HG03064 (cell line): ENCODE results near the gene VASH1.
"Not testable (repeated sequence)": the region's sequence is repeated elsewhere in the genome, so short reads cannot be mapped to it uniquely, and the experiment has no call there.

ENCODE experiments used
- ATAC-seq: cut with Tn5 transposase; IDR thresholded peaks from one replicate; pipeline ENCODE4 v1.9.1; 2021; ENCODE audit warnings: low read depth; ENCODE audit not compliant: unreplicated experiment

Gene VASH1

GRCh38 chr14:76761136-76761959 is at the start of gene VASH1:
Gene VASH1 (plus strand): TSS chr14:76761468. CDS start chr14:76762822, 1,354 bp downstream.
- ATAC-seq, result no peak

DNA sequence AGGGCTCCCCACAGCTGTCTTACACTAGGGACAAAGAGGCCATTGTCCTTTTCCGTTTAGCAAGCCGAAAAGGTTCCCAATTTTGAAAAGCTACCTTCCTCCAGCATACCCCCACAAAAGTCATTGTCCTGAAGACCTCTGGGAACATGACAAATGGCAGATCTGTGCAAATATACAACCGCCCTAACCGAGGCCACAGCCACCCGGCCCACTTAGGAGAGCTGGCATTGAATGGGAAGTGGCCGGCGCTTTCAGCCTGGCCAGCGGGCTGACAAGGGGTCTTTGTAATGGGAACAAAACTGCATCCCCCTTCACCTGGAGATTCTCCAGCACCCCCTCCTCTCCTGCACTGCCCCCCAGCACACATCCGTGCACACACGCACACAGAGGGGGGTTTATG is 48.1 kb upstream of the VASH1 start:
- no peak for ATAC-seq

- ATAC-seq, result no peak
Observed at GRCh38 chr14:76714470-76714869, 46.8 kb upstream of the VASH1 start.

DNA sequence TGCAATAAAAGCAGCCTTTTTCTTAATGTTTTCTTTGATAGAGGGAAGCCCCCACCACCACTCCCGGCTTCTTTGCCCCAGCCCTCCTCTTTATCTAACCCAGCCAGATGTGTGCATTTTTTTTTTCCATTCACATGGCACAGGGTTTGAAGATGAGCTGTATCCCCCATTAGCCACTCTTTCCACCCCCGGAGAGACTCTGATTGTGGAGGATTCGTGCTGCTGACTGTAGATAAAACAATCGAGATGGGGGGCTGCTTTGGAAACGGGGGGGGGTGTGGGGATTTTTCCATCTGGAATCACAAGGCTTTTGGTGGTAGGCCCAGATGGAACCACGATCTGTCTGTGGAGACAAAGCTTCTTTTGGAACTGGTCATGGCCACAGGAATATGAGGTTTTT is 46.2 kb upstream of the VASH1 start:
- no peak for ATAC-seq

GRCh38 chr14:76715511-76716081 is 45.7 kb upstream of the VASH1 start:
- no peak for ATAC-seq

DNA sequence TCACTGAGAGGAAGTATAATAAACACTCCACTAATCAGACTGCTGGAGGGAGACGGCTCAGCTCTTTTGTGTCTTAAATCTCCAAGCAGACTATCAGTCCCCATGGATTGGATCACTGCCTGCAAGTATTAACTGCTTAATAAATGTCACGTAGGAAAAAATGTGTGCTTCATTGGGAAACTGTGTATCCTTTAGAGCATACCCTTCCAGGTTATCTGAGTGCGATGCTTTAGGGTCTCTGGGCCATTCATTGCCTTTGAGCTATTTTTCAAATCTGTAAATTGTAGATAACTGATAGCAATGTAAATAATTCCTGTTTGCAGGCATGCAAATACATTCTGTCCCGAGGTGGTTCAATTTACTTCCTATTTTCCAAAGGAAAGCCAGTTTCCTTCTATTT is 45.0 kb upstream of the VASH1 start:
- ATAC-seq, result no peak

- ATAC-seq, result no peak
Observed at GRCh38 chr14:76717508-76718290, 43.6 kb upstream of the VASH1 start.

GRCh38 chr14:76718306-76719040 is 42.8 kb upstream of the VASH1 start:
- ATAC-seq, result no peak

DNA sequence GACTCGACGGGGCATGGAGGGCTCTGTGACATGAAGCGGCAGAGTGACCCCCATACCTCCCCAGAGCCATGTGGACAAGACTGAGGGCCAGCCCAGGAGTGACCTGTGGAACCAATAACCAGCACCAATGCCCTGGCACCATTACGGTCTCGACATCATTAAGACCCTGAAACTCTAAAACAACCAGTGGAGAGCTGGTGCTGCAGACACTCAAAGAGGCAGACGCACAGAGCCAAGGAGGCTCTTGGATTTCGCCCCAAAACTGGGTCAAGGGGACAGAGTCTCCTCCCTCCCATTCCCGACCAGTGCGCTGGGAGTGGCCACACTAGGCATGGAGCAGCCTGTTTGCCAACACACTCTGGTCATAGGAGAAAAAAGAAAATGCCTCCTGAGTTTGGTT is 41.6 kb upstream of the VASH1 start:
- no peak for ATAC-seq

GRCh38 chr14:76720382-76720813 is 40.9 kb upstream of the VASH1 start:
- ATAC-seq, result no peak

DNA sequence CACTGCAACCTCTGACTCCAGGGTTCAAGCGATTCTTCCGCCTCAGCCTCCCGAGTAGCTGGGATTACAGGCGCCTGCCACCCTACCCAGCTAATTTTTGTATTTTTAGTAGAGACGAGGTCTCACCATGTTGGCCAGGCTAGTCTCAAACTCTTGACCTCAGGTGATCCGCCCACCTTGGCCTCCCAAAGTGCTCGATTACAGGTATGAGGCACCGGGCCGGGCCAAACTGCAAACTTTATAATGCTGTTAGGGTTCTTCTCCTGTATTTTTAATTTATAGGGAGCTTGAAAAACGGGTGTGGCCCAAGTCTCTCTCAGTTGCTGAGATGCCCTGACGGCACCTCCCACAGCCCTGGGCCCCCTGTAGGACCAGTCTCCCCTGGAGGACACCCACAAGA is 39.8 kb upstream of the VASH1 start:
- ATAC-seq, result not testable (repeated sequence)

DNA sequence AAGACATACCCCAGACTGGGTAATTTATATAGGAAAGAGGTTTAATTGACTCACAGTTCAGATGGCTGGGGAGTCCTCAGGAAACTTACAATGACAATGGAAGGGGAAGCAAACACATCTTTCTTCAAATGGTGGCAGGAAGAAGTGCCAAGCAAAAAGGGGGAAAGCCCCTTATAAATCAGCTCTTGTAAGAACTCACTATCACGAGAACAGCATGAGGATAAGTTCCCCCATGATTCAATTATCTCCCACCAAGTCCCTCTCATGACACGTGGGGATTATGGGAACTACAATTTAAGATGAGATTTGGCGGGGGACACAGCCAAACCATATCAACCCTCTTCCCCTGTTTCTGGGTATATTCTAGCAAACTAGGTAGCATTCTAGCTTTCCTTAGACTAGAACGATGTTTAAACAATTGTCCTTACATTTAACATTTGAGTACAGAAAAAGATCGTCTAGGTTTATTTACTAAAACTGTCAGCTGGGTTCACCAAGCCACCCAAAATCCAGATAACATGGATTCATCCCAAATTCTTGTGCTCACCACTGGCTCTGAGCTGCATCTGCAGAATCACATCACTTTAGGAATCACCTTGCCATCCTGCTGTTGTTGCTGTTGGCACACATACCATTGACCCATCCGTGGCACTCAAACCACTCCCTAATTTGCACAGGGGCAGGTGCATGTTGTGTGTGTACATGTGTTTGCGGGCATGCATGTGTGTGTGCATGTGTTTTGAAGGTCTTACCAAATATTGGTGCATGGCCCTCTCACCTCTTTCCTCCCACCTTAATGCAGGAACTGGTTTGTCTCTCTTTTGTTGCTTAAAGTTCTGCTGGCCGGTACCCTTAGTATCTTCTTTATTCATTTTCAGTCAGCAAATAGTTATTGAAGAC is 36.4 kb upstream of the VASH1 start:
- no peak for ATAC-seq

- ATAC-seq, result no peak
Observed at GRCh38 chr14:76726551-76726970, 34.7 kb upstream of the VASH1 start.

DNA sequence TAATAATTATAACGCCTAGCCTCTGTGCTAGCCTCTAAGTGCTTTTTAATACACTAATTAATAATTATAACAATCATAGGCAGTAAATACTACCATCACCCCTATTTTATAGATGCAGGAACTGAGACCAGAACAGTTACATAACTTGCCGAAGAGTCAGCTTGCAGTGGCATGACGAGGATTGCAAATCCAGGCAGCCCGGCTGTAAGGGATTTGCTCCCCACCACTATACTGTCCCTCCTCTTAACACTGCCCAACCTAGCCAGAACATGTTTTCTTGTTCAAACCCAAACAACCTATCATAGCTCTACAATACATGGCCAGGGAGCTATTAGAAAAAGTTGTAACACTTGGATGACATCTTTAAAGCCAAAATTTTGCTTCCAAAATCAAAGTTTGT is 33.9 kb upstream of the VASH1 start:
- ATAC-seq, result no peak

DNA sequence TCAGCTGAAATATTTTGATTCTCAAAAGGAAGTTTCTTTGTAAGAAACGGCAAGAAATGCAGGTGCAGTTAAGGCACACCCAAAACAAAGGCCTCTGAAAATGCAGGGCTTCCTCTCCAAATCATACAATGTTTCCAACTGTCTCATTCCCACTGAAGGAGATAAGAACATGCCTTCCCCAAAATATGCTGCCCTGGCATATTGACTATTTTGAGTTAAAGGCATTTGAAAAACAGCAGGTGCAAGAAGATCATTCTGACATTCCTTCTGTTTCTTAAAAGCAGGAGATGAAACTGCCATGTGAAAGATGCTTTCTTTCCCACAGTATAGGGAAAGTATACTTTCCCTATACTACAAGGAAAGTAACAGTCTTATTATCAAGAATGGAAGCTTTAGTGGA is 33.4 kb upstream of the VASH1 start:
- no peak for ATAC-seq

DNA sequence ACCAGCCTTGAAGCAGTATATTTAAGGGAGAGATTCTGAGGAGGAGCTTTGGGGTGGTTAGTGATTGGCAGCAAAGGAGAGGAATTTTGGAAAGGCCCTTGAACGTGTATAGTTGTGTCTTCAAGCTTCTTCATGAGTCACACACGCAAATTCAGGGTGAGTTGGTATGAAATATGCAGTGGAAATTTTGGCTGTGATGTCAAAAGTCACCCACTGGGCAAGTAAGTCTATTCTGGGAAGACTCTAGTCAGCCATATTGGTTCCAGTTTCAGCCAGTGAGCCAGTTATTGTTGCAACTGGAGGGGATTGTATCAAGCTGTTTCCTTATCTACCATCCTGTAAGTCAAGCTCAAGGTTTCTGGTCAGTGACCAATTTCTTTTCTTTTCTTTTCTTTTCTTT is 32.0 kb upstream of the VASH1 start:
- ATAC-seq, result no peak

DNA sequence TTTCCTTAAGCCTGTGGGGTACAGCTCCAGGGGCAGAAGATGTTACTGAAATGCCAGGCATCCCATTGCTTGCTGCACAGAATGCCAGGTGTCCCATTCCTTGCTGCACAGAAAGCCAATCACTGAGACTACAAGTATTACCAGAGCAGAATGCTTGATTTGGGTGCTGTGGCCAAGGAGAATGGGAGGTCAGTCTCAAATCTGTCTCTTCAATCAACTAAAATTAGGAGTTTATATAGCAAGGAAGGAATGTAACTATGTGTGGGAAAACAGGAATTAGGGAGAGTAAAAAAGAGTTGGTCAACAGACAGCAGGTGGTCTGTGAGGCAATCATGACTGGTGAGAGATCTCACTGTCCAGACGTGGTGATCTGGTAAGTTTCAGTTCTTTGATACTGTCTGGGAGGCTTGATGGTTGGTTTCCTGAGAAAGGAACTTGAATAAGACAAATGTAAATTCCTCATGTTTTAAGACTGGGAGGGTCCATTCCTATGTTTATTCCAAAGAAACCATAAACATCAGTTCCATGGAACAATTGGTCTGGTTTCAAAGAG is 31.2 kb upstream of the VASH1 start:
- no peak for ATAC-seq

- not testable (repeated sequence) for ATAC-seq
Observed at GRCh38 chr14:76734501-76734900, 26.8 kb upstream of the VASH1 start.

DNA sequence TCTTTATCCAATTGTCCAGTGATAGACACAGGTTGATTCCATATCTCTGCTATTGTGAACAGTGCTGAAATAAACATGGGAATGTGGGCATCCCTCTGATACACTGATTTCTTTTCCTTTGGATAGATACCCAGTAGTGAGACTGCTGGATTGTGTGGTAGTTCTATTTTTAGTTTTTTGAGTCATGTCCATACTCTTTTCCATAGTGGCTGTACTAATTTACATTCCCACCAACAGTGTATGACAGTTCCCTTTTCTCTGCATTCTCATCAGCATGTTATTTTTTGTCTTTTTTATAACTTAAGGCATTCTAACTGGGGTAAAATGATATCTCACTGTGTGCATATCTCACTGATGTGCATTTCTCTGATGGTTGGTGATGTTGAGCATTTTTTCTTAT is 24.8 kb upstream of the VASH1 start:
- ATAC-seq, result no peak
